Measurements from ENCODE around the gene TRIO.

- no peak for TF ChIP-seq CTCF (IDR thresholded peaks at IDR 0.05)
- no peak for TF ChIP-seq POLR2A (IDR thresholded peaks at IDR 0.05)
Measured at GRCh38 chr5:14225173-14225834, 82.2 kb downstream of the TRIO start.
